A172 (cell line): ENCODE measurements around the gene RAB20. TPM values are rescaled to one million over a fixed set of nuclear protein-coding genes. Genes with fewer than 3 reads are reported as not detected.

Experiments used
- total RNA-seq: library from RNA; depleted of rRNA; stranded (reverse); fragments of >200 nt; shearing (Covaris generic); gene quantifications from 2 replicates; pipeline ENCODE4 v1.2.3, GENCODE V29; 2014; rRNA removed

The RAB20 gene
- total RNA-seq, 1 experiment from 2014 or later, result 3.6 TPM

Other genes with a start within 250 kb of the RAB20 start
- 4.8 and 7.2 TPM in 2 replicates for gene NAXD, start 53.8 kb upstream of the RAB20 start, total RNA-seq
- 71.8 and 73.1 TPM in 2 replicates for gene CARS2, start 144.4 kb upstream of the RAB20 start, total RNA-seq
- 14.4 and 20.6 TPM in 2 replicates for gene ING1, start 152.0 kb upstream of the RAB20 start, total RNA-seq